HepG2 (cell line): ENCODE results near the gene DBN1. TPM values are rescaled to one million over a fixed set of nuclear protein-coding genes. Genes with fewer than 3 reads are reported as not detected.
A peak's percentile ranks its signal among the peaks of the same experiment; 100 is the strongest.

Source experiments
- AGO2 ChIP-seq: fragments of 200-400 bp; formaldehyde crosslinking; optimal IDR thresholded peaks from 2 replicates; pipeline ENCODE3; 2017; ENCODE audit warnings: mild to moderate bottlenecking, low read depth, low read length, moderate library complexity
- FOXJ3 ChIP-seq: sonication (generic); formaldehyde crosslinking; IDR thresholded peaks from 2 replicates; pipeline ENCODE4 v1.4.0; 2020; ENCODE audit warnings: missing genetic modification reagents, mild to moderate bottlenecking, borderline replicate concordance
- GABPB1 ChIP-seq: IDR thresholded peaks from 2 replicates; pipeline ENCODE4 v1.6.1; 2016; ENCODE audit warnings: mild to moderate bottlenecking, missing genetic modification reagents, moderate library complexity, missing compliant biosample characterization
- MYC ChIP-seq: sonication (generic); formaldehyde crosslinking; IDR thresholded peaks from 2 replicates; pipeline ENCODE4 v1.9.0; 2021; ENCODE audit warnings: missing genetic modification reagents, borderline replicate concordance
- NONO ChIP-seq, 2 experiments: fragments of 450-650 bp in 1 of 2; sonication (generic) in 1 of 2; formaldehyde crosslinking in 1 of 2; IDR thresholded peaks in 1 of 2; conservative IDR thresholded peaks in 1 of 2; 2 replicates each; pipeline versions ENCODE4 v1.6.1 to v1.8.0; 2017 to 2022; ENCODE audit warnings: mild to moderate bottlenecking in 1 of 2, missing genetic modification reagents in 1 of 2, moderate library complexity in 1 of 2
- NRL ChIP-seq: sonication (generic); formaldehyde crosslinking; IDR thresholded peaks from 2 replicates; pipeline ENCODE4 v1.5.0; 2020; ENCODE audit warnings: missing genetic modification reagents, mild to moderate bottlenecking, moderate library complexity, borderline replicate concordance
- PAF1 ChIP-seq: IDR thresholded peaks from 2 replicates; pipeline ENCODE4 v1.6.1; 2016; ENCODE audit warnings: missing genetic modification reagents, missing compliant biosample characterization
- RBFOX2 ChIP-seq: fragments of 200-400 bp; formaldehyde crosslinking; IDR thresholded peaks from 2 replicates; pipeline ENCODE4 v1.6.1; 2017; ENCODE audit warnings: low read depth, mild to moderate bottlenecking, low read length
- ZNF547 ChIP-seq: sonication (generic); formaldehyde crosslinking; IDR thresholded peaks from 2 replicates; pipeline ENCODE4 v1.5.1; 2020; ENCODE audit warnings: mild to moderate bottlenecking, missing genetic modification reagents
- ZNF564 ChIP-seq: sonication (generic); formaldehyde crosslinking; IDR thresholded peaks from 2 replicates; pipeline ENCODE4 v1.8.1; 2023; ENCODE audit warnings: mild to moderate bottlenecking, missing genetic modification reagents
- polyA plus RNA-seq, 8 experiments: library from polyadenylated mRNA; depleted of rRNA in 3 of 8; stranded (reverse) in 7 of 8; unstranded in 1 of 8; fragments of >200 nt; fragmentation: Illumina TruSeq in 4 of 8; extraction: Trizol in 4 of 8; gene quantifications; 2 replicates each; pipeline versions ENCODE4 v1.2.1 to v1.2.3, GENCODE V29; 2011 to 2016; ENCODE audit warnings: low read depth in 4 of 8, missing spikeins in 1 of 8, mixed read lengths in 1 of 8; ENCODE audit not compliant: insufficient read depth in 1 of 8
- total RNA-seq, 5 experiments: library from RNA; depleted of rRNA; stranded (reverse); fragments of >200 nt; fragmentation: Illumina TruSeq; extraction: Trizol; gene quantifications; 2 replicates each; pipeline ENCODE4 v1.2.3, GENCODE V29; 2016; ENCODE audit warnings: low read depth in 1 of 5
- TF ChIP-seq, protein P1 (sequence below): sonication (generic); formaldehyde crosslinking; IDR thresholded peaks from 2 replicates; pipeline ENCODE4 v1.4.0; 2020; ENCODE audit warnings: mild to moderate bottlenecking, missing genetic modification reagents
- TF ChIP-seq, protein P2 (sequence below): sonication (generic); formaldehyde crosslinking; IDR thresholded peaks from 2 replicates; pipeline ENCODE4 v1.5.1; 2020; ENCODE audit warnings: mild to moderate bottlenecking, missing genetic modification reagents, moderate library complexity
- TF ChIP-seq, protein P3 (sequence below): sonication (generic); formaldehyde crosslinking; IDR thresholded peaks from 2 replicates; pipeline ENCODE4 v1.5.0; 2020; ENCODE audit warnings: missing genetic modification reagents, mild to moderate bottlenecking, borderline replicate concordance
- TF ChIP-seq, protein P4 (sequence below): sonication (generic); formaldehyde crosslinking; IDR thresholded peaks from 2 replicates; pipeline ENCODE4 v1.5.0; 2020; ENCODE audit warnings: mild to moderate bottlenecking, missing genetic modification reagents, borderline replicate concordance

DBN1 gene
- total and polyA plus RNA-seq, 2 of the 13 experiments (the other 11 are each of a cell fraction or from before 2014, with no cell fraction given): 27.0 to 37.3 TPM

DNA sequence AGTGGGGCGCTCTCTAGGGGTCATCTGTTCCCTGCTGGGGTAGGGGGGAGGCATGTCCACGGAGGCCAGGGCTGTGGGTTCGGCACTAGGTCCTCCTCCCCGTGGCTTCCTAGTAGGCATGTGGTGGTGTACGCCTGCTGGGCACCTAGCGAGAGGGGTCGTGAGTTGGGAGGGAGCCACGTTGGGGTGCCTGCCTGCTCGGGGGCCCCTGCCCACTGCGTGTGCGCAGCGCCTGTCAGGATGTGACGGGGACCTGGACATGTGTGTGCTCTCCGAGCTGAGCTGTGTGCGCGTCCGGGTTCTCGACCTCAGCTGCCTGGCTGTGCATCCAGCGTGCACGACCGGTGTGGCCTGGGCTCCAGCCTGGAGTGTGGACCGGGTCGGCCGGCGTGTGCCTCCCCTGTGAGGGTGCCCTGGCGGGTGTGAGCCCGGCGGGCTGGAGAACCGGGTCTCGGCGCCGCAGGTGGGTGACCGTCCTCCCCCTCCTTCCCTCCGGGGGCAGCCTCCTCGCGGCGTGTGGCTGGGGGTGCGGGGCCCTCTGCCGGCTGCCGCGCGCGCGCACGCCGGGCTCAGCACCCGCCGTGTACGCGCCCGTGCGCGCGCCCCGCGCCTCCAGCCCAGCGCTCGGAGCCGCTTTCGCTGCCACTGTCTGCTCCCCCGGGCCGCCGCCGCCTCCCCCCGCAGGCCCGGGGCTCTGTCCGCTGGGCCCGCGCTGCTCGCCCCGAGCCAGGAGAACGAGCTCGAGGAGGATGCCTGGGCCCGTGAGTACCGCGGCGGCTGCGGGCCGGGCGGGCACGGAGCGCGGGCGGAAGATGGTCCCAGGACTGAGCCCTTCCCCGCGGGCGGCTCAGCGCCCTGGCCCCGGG is 27.0 kb downstream of the DBN1 start, which contains the start of gene PRR7 (continued):
- TF ChIP-seq, protein P1, sequence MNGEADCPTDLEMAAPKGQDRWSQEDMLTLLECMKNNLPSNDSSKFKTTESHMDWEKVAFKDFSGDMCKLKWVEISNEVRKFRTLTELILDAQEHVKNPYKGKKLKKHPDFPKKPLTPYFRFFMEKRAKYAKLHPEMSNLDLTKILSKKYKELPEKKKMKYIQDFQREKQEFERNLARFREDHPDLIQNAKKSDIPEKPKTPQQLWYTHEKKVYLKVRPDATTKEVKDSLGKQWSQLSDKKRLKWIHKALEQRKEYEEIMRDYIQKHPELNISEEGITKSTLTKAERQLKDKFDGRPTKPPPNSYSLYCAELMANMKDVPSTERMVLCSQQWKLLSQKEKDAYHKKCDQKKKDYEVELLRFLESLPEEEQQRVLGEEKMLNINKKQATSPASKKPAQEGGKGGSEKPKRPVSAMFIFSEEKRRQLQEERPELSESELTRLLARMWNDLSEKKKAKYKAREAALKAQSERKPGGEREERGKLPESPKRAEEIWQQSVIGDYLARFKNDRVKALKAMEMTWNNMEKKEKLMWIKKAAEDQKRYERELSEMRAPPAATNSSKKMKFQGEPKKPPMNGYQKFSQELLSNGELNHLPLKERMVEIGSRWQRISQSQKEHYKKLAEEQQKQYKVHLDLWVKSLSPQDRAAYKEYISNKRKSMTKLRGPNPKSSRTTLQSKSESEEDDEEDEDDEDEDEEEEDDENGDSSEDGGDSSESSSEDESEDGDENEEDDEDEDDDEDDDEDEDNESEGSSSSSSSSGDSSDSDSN (CRISPR knock-in tag): peak; percentile 48
- TF ChIP-seq GABPB1 (CRISPR knock-in tag) (0 out of 2 replicates have a peak, but pooled peaks have one; percentile 23), FOXJ3 (CRISPR knock-in tag) (no peak), MYC (CRISPR knock-in tag) (peak; percentile 46), NRL (CRISPR knock-in tag) (peak; percentile 81; the same call in 1 of the 2 replicates), PAF1 (no peak), AGO2 (peak; percentile 90), ZNF564 (CRISPR knock-in tag) (0 out of 2 replicates have a peak, but pooled peaks have one; percentile 50), ZNF547 (CRISPR knock-in tag) (peak; percentile 76; the same call in 1 of the 2 replicates), NONO (IDR thresholded peaks at IDR 0.05) (no peak), NONO (CRISPR knock-in tag; conservative IDR thresholded peaks at IDR 0.05) (0 out of 2 replicates have a peak, but pooled peaks have one; percentile 23), RBFOX2 (peak; percentile 87)
- TF ChIP-seq, protein P2, sequence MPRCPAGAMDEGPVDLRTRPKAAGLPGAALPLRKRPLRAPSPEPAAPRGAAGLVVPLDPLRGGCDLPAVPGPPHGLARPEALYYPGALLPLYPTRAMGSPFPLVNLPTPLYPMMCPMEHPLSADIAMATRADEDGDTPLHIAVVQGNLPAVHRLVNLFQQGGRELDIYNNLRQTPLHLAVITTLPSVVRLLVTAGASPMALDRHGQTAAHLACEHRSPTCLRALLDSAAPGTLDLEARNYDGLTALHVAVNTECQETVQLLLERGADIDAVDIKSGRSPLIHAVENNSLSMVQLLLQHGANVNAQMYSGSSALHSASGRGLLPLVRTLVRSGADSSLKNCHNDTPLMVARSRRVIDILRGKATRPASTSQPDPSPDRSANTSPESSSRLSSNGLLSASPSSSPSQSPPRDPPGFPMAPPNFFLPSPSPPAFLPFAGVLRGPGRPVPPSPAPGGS (CRISPR knock-in tag): peak; percentile 69; the same call in 1 of the 2 replicates
- TF ChIP-seq, protein P3, sequence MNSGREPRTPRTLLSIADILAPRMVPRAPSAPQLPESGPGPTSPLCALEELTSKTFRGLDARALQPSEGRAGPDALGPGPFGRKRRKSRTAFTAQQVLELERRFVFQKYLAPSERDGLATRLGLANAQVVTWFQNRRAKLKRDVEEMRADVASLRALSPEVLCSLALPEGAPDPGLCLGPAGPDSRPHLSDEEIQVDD (CRISPR knock-in tag): peak; percentile 30; the same call in 1 of the 2 replicates
- TF ChIP-seq, protein P4, sequence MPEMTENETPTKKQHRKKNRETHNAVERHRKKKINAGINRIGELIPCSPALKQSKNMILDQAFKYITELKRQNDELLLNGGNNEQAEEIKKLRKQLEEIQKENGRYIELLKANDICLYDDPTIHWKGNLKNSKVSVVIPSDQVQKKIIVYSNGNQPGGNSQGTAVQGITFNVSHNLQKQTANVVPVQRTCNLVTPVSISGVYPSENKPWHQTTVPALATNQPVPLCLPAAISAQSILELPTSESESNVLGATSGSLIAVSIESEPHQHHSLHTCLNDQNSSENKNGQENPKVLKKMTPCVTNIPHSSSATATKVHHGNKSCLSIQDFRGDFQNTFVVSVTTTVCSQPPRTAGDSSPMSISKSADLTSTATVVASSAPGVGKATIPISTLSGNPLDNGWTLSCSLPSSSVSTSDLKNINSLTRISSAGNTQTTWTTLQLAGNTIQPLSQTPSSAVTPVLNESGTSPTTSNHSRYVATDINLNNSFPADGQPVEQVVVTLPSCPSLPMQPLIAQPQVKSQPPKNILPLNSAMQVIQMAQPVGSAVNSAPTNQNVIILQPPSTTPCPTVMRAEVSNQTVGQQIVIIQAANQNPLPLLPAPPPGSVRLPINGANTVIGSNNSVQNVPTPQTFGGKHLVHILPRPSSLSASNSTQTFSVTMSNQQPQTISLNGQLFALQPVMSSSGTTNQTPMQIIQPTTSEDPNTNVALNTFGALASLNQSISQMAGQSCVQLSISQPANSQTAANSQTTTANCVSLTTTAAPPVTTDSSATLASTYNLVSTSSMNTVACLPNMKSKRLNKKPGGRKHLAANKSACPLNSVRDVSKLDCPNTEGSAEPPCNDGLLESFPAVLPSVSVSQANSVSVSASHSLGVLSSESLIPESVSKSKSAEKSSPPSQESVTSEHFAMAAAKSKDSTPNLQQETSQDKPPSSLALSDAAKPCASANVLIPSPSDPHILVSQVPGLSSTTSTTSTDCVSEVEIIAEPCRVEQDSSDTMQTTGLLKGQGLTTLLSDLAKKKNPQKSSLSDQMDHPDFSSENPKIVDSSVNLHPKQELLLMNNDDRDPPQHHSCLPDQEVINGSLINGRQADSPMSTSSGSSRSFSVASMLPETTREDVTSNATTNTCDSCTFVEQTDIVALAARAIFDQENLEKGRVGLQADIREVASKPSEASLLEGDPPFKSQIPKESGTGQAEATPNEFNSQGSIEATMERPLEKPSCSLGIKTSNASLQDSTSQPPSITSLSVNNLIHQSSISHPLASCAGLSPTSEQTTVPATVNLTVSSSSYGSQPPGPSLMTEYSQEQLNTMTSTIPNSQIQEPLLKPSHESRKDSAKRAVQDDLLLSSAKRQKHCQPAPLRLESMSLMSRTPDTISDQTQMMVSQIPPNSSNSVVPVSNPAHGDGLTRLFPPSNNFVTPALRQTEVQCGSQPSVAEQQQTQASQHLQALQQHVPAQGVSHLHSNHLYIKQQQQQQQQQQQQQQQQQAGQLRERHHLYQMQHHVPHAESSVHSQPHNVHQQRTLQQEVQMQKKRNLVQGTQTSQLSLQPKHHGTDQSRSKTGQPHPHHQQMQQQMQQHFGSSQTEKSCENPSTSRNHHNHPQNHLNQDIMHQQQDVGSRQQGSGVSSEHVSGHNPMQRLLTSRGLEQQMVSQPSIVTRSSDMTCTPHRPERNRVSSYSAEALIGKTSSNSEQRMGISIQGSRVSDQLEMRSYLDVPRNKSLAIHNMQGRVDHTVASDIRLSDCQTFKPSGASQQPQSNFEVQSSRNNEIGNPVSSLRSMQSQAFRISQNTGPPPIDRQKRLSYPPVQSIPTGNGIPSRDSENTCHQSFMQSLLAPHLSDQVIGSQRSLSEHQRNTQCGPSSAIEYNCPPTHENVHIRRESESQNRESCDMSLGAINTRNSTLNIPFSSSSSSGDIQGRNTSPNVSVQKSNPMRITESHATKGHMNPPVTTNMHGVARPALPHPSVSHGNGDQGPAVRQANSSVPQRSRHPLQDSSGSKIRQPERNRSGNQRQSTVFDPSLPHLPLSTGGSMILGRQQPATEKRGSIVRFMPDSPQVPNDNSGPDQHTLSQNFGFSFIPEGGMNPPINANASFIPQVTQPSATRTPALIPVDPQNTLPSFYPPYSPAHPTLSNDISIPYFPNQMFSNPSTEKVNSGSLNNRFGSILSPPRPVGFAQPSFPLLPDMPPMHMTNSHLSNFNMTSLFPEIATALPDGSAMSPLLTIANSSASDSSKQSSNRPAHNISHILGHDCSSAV (CRISPR knock-in tag): no peak
